GM23338 (cell line): ENCODE data around the gene IFRD1. TPM values are rescaled to one million over a fixed set of nuclear protein-coding genes. Genes with fewer than 3 reads are reported as not detected.

Experiments
- ATAC-seq: fragments of 200-7000 bp; cut with Tn5 transposase; 3 replicates; pipeline ENCODE4 v1.9.1; 2020
- DNase-seq: peaks from one replicate; pipeline ENCODE4 v3.0.0-alpha.2; 2015; ENCODE audit warnings: low spot score
- H2AFZ ChIP-seq: fragments of 200-600 bp; sonication (generic); 2 replicates; pipeline ENCODE4 v1.8.0; 2016; ENCODE audit warnings: antibody characterized with exemption, mild to moderate bottlenecking, moderate library complexity
- H3F3A ChIP-seq: fragments of 200-600 bp; sonication (generic); replicated peaks from 2 replicates; pipeline ENCODE4 v1.8.0; 2017; ENCODE audit warnings: antibody characterized with exemption, mixed run types, low read depth
- H3K27ac ChIP-seq: fragments of 200-600 bp; sonication (generic); 2 replicates; pipeline ENCODE4 v1.6.1; 2016; ENCODE audit warnings: low read depth
- H3K27me3 ChIP-seq: fragments of 200-600 bp; sonication (generic); 2 replicates; pipeline ENCODE4 v1.8.0; 2016; ENCODE audit warnings: mild to moderate bottlenecking, mixed run types, moderate library complexity; ENCODE audit not compliant: insufficient read depth
- H3K36me3 ChIP-seq: fragments of 200-600 bp; sonication (generic); 2 replicates; pipeline ENCODE4 v1.8.0; 2016; ENCODE audit warnings: mild to moderate bottlenecking; ENCODE audit not compliant: insufficient read depth
- H3K4me1 ChIP-seq: fragments of 200-600 bp; sonication (generic); 2 replicates; pipeline ENCODE4 v1.8.0; 2016; ENCODE audit warnings: mild to moderate bottlenecking, moderate library complexity; ENCODE audit not compliant: insufficient read depth
- H3K4me2 ChIP-seq: fragments of 200-600 bp; sonication (generic); 2 replicates; pipeline ENCODE4 v1.7.1; 2017; ENCODE audit warnings: mixed run types
- H3K4me3 ChIP-seq: fragments of 200-600 bp; sonication (generic); 2 replicates; pipeline ENCODE4 v1.6.1; 2016; ENCODE audit warnings: mixed run types
- H3K79me2 ChIP-seq: fragments of 200-600 bp; sonication (generic); replicated peaks from 2 replicates; pipeline ENCODE4 v1.8.0; 2017; ENCODE audit warnings: mild to moderate bottlenecking; ENCODE audit not compliant: insufficient read depth
- H3K9me2 ChIP-seq: fragments of 200-600 bp; sonication (generic); 2 replicates; pipeline ENCODE4 v1.8.0; 2017; ENCODE audit not compliant: insufficient read depth
- H4K20me1 ChIP-seq: fragments of 200-600 bp; sonication (generic); replicated peaks from 2 replicates; pipeline ENCODE4 v1.8.0; 2017; ENCODE audit warnings: mild to moderate bottlenecking; ENCODE audit not compliant: insufficient read depth
- H3K27ac Mint-ChIP-seq: 2 replicates; pipeline ENCODE4 v1.8.0; 2020; ENCODE audit warnings: inconsistent platforms, mild to moderate bottlenecking, moderate library complexity, mixed read lengths
- H3K27me3 Mint-ChIP-seq: 3 replicates; pipeline ENCODE4 v1.8.0; 2022; ENCODE audit warnings: low read depth, mild to moderate bottlenecking, moderate library complexity, mixed read lengths, inconsistent platforms; ENCODE audit not compliant: insufficient read depth, poor library complexity
- H3K36me3 Mint-ChIP-seq: 3 replicates; pipeline ENCODE4 v1.8.0; 2021; ENCODE audit warnings: low read depth, mild to moderate bottlenecking, inconsistent platforms, moderate library complexity, mixed read lengths
- H3K4me1 Mint-ChIP-seq: 3 replicates; pipeline ENCODE4 v1.8.0; 2020; ENCODE audit warnings: mild to moderate bottlenecking, inconsistent platforms, mixed read lengths
- H3K4me3 Mint-ChIP-seq: 3 replicates; pipeline ENCODE4 v1.8.0; 2021; ENCODE audit warnings: moderate library complexity, mild to moderate bottlenecking, inconsistent platforms, mixed read lengths
- H3K9me3 Mint-ChIP-seq: 3 replicates; pipeline ENCODE4 v1.8.0; 2020; ENCODE audit warnings: moderate library complexity, mild to moderate bottlenecking, inconsistent platforms, mixed read lengths
- CREB1 ChIP-seq: fragments of 250-450 bp; sonication (Bioruptor Pico); IDR thresholded peaks from 2 replicates; pipeline ENCODE4 v1.5.0; 2020; ENCODE audit warnings: low read depth, mild to moderate bottlenecking, moderate library complexity
- CTCF ChIP-seq, 2 experiments: fragments of 200-600 bp in 1 of 2; sonication (generic) in 1 of 2; conservative IDR thresholded peaks; 2 replicates each; pipeline versions ENCODE4 v1.5.1 to v1.6.1; 2016 to 2017; ENCODE audit warnings: antibody characterized with exemption in 2 of 2, low read depth in 2 of 2, mild to moderate bottlenecking in 2 of 2, moderate library complexity in 1 of 2
- ETS1 ChIP-seq: IDR thresholded peaks from 2 replicates; pipeline ENCODE4 v1.6.1; 2016; ENCODE audit warnings: antibody characterized with exemption
- EZH2 ChIP-seq: fragments of 200-600 bp; sonication (generic); IDR thresholded peaks from one replicate; pipeline ENCODE4 v1.8.0; 2017; ENCODE audit warnings: antibody characterized with exemption, mild to moderate bottlenecking, low read depth; ENCODE audit not compliant: unreplicated experiment
- EZH2phosphoT487 ChIP-seq: fragments of 200-600 bp; sonication (generic); IDR thresholded peaks from one replicate; pipeline ENCODE4 v1.8.1; 2018; ENCODE audit warnings: antibody characterized with exemption; ENCODE audit not compliant: unreplicated experiment
- JUNB ChIP-seq: IDR thresholded peaks from one replicate; pipeline ENCODE4 v1.6.1; 2016; ENCODE audit warnings: antibody characterized with exemption; ENCODE audit not compliant: unreplicated experiment
- NANOG ChIP-seq: IDR thresholded peaks from 2 replicates; pipeline ENCODE4 v1.6.1; 2016; ENCODE audit warnings: antibody characterized with exemption, borderline replicate concordance
- POLR2AphosphoS5 ChIP-seq: IDR thresholded peaks from 2 replicates; pipeline ENCODE4 v1.6.1; 2016; ENCODE audit warnings: antibody characterized with exemption, low read depth
- REST ChIP-seq: IDR thresholded peaks from one replicate; pipeline ENCODE4 v1.6.1; 2018; ENCODE audit warnings: antibody characterized with exemption; ENCODE audit not compliant: unreplicated experiment
- STAT1 ChIP-seq: IDR thresholded peaks from one replicate; pipeline ENCODE4 v1.6.1; 2016; ENCODE audit warnings: antibody characterized with exemption; ENCODE audit not compliant: unreplicated experiment
- ZNF114 ChIP-seq: fragments of 250-450 bp; sonication (Bioruptor Pico); IDR thresholded peaks from 2 replicates; pipeline ENCODE4 v1.5.0; 2020; ENCODE audit warnings: mild to moderate bottlenecking, moderate library complexity
- ZNF331 ChIP-seq: fragments of 250-450 bp; sonication (Bioruptor Pico); IDR thresholded peaks from 2 replicates; pipeline ENCODE4 v1.5.0; 2020; ENCODE audit warnings: low read depth, mild to moderate bottlenecking, moderate library complexity
- ZNF462 ChIP-seq: fragments of 250-450 bp; sonication (Bioruptor Pico); IDR thresholded peaks from 2 replicates; pipeline ENCODE4 v1.5.0; 2020; ENCODE audit warnings: mild to moderate bottlenecking, moderate library complexity
- polyA plus RNA-seq: library from polyadenylated mRNA; unstranded; fragments of >200 nt; fragmentation: Nextera tagmentation; extraction: Ambion mirVana; gene quantifications from 2 replicates; pipeline ENCODE4 v1.2.1, GENCODE V29; 2016
- total RNA-seq: library from RNA; depleted of rRNA; stranded (reverse); fragments of >200 nt; shearing (Covaris generic); gene quantifications from 2 replicates; pipeline ENCODE4 v1.2.3, GENCODE V29; 2014

IFRD1 gene
- total and polyA plus RNA-seq, 2 experiments from 2014 or later = 69.6 to 73.6 TPM

GRCh38 chr7:112520787-112521186 lies 70.5 kb downstream of the IFRD1 start:
- no peak for ATAC-seq
- Mint-ChIP-seq H3K36me3 (no peaks in the 10 kb centered on the region), H3K9me3 (no peaks in the 10 kb centered on the region), H3K27me3 (peaks cover 1% of the 10 kb centered on the region), H3K4me3 (no peak overlapping the region), H3K27ac (no peak overlapping the region), H3K4me1 (peaks cover 4% of the 10 kb centered on the region; the same call in 2 of the 3 replicates)
- H3K4me1 ChIP-seq = no peaks in the 10 kb centered on the region
- no peaks in the 10 kb centered on the region for H3K27me3 ChIP-seq
- no peaks in the 10 kb centered on the region for H3K79me2 ChIP-seq
- no peaks in the 10 kb centered on the region for H3K9me2 ChIP-seq
- DNase-seq = no peak
- H3F3A ChIP-seq = no peaks in the 10 kb centered on the region
- no peak overlapping the region for H2AFZ ChIP-seq
- no peak overlapping the region for H3K27ac ChIP-seq
- H3K4me3 ChIP-seq = no peak overlapping the region
- no peaks in the 10 kb centered on the region for H4K20me1 ChIP-seq
- TF ChIP-seq ZNF331 (CRISPR knock-in tag) (no peak), STAT1 (no peak), ZNF462 (no peak), JUNB (no peak), ZNF114 (CRISPR knock-in tag) (no peak), EZH2 (no peak), CTCF (conservative IDR thresholded peaks at IDR 0.05; ENCODE audit: low read depth in 2 of 2) (no peak), ETS1 (no peak), POLR2AphosphoS5 (no peak), NANOG (no peak), CREB1 (CRISPR knock-in tag) (no peak), EZH2phosphoT487 (no peak), REST (no peak)
- no peak overlapping the region for H3K4me2 ChIP-seq
- H3K36me3 ChIP-seq = no peaks in the 10 kb centered on the region
